GM08714 (cell line): ENCODE data around the gene L2HGDH.
A peak's percentile ranks its signal among the peaks of the same experiment; 100 is the strongest.
"Not testable (repeated sequence)": the region's sequence is repeated elsewhere in the genome, so short reads cannot be mapped to it uniquely, and the experiment has no call there.

ENCODE experiments used
- H3K4me3 ChIP-seq: fragments of 200-500 bp; sonication (Bioruptor generic); 2 replicates; pipeline ENCODE4 v1.5.1; 2014; ENCODE audit warnings: mild to moderate bottlenecking, low read length, inconsistent platforms
- ZNF274 ChIP-seq: IDR thresholded peaks from 2 replicates; pipeline ENCODE4 v1.6.1; 2012; ENCODE audit warnings: mild to moderate bottlenecking, low read depth, low read length

The L2HGDH gene

DNA sequence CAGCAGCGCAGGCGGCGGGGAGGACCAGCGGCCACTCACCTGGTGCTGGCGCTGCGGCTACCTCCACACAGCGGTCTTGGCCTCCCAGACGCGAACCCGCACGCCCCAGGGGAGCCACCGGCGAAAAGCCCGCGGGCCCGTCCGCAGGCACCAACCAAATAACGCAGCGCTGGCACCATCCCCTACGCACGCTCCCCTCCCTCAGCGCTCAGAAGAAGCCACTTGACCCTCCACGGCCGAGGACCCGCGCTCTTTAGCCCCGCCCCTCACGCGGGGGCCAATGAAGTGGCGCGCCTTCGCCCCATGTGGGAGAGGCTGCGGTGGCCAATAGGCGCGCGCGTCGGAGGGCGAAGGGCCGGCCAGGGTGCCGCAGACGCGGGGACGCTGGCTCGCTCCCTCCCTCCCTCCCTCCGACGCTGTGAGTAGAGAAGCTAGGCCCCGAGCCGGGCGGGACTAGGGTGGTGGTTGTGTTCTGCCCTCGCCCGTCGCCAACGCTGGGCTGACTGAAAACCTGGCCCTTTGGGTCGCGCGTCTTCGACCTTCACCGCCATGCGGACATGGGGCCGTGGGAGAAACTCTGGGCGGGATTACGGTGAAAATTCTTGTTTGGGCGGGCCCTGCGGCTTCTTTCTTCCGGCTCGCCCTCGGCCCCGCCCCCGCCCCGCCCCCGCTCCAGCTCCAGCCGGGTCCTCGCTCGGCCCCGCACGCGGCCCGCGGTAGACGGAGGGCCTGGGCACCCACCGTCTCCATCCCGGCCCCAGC lies at the start of gene L2HGDH, which contains the start of gene DMAC2L:
Gene L2HGDH (minus strand): TSS at position 258 of the 762 bp plus-strand sequence. CDS start 79 bp downstream, at position 179.
Gene DMAC2L (plus strand): TSS at position 353 of the 762 bp plus-strand sequence. CDS start 9,164 bp downstream, outside the sequence.
- TF ChIP-seq ZNF274: no peak
- peak within 1 kb of the TSS; percentile 90 for H3K4me3 ChIP-seq

DNA sequence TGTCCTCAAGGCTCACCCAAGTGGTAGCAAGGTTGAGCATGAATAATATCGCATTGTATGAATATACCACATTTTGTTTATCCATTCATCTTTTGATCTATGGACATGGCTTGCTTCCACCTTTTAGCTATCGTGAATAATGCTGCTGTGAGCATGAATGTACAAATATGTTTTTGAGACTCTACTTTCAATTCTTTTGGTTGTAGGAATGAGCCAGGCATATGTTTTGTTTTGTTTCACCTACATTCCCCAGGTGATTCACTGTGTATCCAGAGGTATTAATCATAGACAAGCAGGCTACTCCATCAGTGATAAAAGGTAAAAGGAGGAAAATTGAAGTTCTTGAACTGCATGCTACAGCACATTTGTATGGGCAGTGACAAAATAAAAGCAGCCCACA lies 48.8 kb upstream of the L2HGDH start:
- H3K4me3 ChIP-seq: no peak overlapping the region
- TF ChIP-seq ZNF274: no peak

DNA sequence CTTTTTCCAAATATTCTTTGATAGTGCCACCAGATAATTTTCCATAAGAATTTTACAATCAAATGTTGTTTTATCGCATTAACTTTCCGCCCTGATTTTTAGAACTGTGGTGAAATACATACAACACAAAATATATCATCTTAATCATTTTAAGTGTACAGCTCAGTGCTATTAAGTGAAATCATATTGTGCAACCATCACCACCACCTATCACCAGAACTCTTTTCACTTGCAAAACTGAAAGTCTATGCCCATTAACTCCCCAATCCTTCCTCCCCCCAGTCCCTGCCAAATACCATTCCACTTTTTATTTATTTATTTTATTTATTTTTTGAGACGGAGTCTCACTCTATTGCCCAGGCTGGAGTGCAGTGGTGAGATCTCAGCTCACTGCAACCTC lies 48.1 kb upstream of the L2HGDH start:
- TF ChIP-seq ZNF274: no peak
- H3K4me3 ChIP-seq: no peak overlapping the region

DNA sequence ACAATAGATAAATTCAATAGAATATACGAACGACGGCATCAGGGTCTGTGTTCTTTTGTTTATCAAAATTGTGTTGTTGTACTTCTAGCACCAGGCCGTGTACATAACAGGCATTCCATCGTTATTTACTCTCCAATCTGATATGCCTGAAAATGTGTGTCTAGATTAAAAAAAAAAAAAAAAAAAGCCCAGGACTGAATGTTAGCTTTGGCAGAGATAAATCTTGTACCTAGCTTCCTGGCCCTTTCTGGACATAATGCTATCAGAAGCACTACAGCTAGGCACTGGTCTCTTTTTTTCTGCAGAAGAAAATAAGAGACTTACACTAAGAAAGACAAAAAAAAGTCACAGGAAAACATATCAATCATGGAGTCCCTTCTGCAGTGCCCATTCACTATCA lies 47.6 kb upstream of the L2HGDH start:
- TF ChIP-seq ZNF274: no peak
- H3K4me3 ChIP-seq: no peak overlapping the region

DNA sequence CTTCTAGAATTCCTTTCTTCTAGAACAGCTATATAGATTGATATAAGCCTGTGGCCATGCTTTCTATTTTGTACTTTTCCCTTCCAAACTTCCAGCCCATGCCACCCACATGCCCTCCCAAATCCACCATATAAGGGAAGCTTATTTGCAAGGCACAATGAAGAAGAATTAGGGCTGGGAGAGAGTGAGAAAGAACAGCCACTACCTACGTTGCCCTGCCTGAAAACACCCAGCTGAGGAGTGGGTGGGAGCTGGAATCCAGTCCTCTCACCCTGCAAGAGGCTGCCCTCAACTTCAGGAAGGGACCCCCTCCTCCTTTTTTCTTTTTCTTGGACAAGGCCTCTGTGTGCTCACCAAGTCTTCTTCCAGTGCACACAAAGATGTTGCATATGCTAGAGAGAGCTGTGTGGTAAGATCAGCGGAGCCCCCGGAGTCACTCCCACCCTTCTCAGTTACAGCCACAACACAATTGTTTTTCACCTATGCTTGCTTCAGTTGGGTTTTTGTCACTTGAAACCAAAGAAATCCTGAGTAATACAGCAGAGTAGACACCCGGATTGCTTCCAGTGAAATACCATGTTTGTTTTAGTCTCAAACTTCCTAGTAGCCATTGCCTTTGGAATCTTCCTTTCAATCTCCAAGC lies 45.8 kb upstream of the L2HGDH start:
- no peak for TF ChIP-seq ZNF274
- H3K4me3 ChIP-seq: no peak overlapping the region

DNA sequence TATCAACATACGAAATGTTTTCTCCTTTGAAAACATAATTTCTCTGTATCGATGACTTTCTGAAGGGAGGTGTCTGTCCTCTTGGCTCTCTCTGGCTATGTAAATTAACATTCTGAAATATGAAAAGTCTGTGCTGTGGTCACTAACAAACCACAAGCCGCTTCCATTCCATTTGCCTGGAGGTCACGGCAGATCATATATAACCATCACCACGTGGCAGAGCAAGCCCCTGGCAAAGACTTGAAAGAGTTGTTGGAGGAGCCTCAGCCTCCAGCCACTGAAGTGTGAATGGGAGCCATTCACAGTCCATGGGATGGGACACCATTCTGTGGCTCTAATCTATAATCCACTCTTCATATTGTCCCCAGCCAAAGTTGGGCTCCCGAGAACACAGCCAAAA lies 45.1 kb upstream of the L2HGDH start:
- no peak for TF ChIP-seq ZNF274
- H3K4me3 ChIP-seq: no peak overlapping the region

DNA sequence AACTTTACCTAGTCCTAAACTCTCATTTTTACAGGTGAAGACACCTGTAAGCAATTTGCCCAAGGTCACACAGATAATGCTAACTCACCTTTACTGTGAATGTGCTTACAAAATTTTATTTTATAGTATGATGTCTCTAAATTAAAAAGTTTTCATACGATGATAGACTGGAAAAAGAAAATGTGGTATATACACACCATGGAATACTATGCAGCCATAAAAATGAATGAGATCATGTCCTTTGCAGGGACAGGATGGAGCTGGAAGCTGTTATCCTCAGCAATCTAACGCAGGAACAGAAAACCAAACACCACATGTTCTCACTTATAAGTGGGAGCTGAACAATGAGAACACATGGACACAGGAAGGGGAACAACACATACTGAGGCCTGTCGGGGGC lies 44.3 kb upstream of the L2HGDH start:
- not testable (repeated sequence) for H3K4me3 ChIP-seq

DNA sequence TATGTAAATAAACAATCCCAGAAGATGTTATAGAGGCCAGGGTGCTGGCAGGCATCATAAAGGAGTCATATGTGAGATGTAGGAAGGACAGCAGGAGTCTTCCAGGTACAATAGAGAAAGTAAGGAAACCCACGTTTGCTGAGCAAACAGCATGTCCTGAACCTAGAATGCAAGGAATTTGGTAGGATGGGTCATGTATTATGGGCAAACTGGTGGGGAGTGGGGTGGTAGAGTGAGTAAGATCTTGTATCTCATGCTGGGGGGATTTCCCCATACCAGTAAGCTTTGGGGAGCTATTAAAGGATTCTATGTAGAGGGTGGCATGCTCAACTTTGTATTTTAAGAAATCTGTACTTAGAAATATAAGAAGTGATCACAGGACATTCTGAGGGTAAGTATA lies 43.7 kb upstream of the L2HGDH start:
- no peak for TF ChIP-seq ZNF274
- H3K4me3 ChIP-seq: no peak overlapping the region

DNA sequence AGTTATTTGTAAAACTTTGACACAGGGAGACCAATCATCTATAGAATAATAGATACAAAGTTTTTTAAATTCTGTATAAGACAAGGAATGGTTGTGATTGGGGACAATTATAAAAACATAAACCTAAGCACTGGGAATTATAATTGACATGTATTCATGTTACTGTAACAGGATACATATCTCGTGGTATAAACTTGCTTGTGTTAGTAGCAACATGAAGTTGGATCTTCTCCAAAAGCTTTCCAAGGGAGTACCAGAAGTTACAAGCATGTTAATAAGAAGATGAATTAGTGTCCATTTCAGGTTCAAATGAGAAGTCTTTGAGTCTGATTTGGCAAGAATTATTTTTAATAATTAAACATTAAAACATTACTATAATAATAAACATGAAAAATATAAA lies 42.5 kb upstream of the L2HGDH start:
- no peak overlapping the region for H3K4me3 ChIP-seq
- no peak for TF ChIP-seq ZNF274

DNA sequence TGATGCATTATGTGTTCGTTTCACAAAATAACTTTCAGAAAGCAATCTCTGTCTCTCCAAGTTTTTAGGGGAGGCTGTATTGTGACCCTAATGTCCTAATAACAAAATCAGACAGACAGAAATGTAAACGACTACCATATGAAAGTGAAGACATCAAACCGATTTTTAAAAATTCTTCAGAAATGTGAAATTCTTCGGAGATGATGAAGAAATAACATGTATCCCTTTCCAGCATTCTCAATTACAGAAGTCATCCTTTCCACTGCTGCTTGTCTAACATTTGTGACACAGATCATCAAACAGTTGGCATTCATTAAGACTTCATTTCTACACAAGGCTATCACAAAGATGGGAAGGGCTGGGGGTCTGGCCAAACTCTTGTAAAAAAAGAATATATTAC lies 41.1 kb upstream of the L2HGDH start:
- no peak for TF ChIP-seq ZNF274
- H3K4me3 ChIP-seq: no peak overlapping the region

DNA sequence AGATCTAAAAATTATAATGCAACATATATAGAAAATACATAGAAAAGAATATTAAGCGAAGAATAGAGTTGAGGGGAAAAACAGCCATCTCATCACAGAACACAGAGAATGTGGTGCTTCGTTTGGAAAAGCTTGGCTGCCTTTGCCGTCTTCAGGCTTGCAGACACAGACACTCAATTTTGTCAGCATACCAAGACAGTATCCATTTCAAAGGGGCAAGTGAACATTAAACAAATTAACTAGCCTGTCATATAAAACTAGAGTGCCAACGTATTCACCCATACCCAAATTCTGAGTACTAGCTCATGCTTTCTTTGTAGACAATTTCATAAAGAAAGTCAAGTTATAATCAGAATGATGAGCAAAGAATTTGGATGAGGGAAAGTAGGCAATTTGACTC lies 40.6 kb upstream of the L2HGDH start:
- no peak overlapping the region for H3K4me3 ChIP-seq
- no peak for TF ChIP-seq ZNF274

DNA sequence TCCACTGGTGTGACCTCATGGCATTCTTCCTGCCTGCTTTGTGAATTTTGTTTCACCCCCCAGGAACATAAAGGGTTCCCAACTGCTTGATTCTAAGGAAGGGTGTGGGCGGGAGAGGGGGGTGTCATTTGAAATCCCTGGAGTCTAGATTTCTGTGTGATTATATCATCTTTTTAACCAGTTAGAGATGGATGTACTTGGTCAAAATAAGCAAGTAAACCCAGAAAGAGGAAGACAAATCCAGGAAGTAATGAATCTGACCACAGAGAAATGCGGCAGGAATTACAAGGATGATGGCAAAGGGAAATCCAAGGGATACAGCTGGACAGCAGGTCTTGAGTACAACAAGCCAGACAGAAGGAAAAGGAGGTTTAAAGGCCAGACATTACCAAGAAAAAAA lies 38.9 kb upstream of the L2HGDH start:
- no peak for TF ChIP-seq ZNF274
- H3K4me3 ChIP-seq: no peak overlapping the region

DNA sequence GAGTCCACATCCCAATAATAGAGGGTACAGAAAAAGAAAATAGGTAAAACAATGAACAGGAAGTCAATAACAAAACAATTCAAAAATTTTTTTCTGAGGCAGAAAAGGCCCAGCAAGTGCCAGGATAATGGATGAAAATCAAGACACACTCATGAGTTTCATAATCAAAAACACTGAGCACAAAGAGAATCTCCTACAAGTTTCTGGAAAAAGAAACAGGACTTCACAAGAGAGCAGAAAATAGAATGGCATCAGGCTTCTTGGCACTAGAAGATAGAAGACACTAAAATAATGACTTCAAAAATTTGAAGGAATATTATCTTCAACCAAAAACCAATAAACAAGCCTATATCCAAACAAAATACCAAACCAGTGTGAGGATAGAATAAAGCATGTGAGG lies 36.9 kb upstream of the L2HGDH start:
- TF ChIP-seq ZNF274: no peak

DNA sequence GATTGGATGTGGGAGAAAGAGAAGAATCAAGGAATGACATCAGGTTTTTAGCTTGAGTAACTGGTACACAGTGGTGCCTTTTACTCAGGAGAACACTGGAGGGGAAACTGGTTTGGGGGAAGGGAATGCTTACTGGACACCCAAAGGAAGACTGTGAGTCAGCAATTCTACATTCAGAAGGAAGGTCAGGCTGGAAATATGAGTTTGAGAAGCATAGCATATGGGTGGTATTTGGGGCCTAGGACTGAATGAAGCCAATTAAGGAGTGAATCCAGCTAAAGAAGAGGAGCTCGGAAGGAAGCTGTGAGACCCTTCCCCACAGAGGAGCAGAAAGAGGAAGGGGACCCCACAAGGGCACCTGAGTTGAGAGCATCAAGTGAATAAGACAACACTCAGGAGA lies 35.5 kb upstream of the L2HGDH start:
- H3K4me3 ChIP-seq: no peak overlapping the region
- no peak for TF ChIP-seq ZNF274

More for the DNA sequence above, 36.9 kb upstream of the L2HGDH start:
- H3K4me3 ChIP-seq: no peak overlapping the region

DNA sequence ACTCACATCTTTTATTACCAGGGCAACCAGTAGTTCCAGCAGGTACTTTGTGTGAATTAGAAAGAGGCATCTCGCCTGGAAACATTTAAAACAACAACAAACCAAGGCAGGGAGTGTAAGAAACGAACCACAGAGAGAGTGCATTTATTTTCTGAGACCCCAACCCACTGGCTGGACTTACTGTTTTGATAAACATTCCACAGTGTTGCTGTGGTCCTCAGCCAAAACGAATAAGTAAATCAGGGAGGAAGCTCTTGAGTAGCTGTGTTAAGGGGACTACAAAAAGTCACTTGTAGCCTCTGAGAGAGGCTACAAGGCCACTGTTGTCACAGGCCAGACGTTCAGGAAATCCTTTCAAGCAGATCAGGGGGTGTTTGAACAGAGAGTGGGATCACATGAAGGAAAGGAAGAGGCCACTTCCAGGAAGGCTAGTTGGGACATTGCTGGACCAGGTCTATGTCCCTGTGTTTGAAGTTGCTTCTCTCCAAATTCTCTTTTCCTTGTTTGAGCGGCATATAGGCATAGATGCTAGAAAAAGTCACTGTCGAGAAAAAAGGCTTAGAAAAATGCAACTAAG lies 33.9 kb upstream of the L2HGDH start:
- H3K4me3 ChIP-seq: no peak overlapping the region
- TF ChIP-seq ZNF274: no peak

DNA sequence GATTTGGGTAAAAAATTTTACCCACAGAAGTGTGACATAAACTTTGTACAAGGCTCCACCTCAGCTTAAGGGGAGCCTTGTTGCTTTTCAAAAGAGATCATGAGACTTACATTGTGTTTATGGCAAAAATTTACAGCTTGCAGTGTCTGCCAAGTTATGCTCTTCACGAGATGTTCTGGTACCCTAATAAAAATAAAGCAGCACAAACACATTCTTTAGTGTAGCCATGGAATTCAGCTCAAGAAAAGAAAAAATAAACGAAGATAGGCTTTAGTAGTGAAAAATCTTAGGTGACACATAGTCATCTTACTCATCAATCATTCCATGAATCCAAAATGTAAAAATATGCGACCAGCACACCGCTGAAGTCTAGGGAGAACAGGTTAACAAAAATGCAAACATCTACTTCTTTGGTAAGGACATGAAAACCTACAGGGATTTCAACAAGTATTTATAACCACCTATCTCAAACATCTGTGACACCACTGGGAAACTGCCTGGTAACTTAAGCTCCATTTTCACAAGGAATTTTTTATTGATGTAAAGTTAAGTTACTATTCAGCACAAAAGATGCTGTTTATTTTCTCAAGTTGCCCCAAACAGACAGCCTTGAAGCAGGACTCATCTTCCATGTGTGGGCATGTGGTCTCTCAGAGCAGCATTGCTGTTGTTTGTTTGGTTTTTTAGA lies 33.0 kb upstream of the L2HGDH start:
- no peak overlapping the region for H3K4me3 ChIP-seq
- no peak for TF ChIP-seq ZNF274
